NCI-H2029 (cell line): ENCODE data around the gene QSOX1.

Experiments
- DNase-seq: peaks from one replicate; lab custom pipeline; 2025; lab: John Stamatoyannopoulos, UW

The QSOX1 gene

DNA sequence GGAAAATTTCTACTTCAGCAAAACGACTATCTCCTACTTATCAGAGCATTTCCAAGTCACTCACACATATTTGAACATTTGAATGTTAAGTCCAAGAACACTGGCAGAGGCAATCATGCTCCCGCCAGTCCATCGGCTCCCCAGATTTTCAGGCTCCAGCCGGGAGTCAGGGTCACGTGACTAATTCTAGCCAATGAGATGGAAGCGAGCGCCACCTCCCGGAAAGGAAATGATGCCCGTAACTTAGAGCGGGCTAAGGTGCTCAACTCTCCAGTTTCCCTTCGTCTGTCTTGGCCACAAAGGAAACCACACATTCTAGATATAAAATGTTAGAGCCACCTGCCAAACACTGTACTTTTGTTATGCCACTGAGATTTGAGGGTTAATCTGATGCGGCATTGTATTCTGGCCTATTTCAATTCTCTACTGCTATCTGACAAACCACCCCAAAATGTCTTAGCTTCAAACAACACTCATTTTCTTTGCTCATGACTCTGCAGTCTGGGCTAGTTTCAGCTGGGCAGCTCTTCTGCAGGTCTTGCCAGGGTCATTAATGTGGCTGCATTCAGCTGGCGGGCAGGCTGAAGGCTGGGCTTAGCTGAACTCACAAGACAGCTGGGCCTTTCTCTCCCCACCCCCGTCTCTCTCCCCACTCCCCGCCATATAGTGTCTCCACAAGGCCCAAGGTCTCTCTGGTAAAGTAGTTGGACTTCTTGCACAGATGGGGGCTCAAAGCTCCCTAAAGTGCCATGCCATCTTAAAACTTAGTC lies 58.9 kb downstream of the QSOX1 start:
- no peak for DNase-seq

GRCh38 chr1:180215856-180216625 lies 61.4 kb downstream of the QSOX1 start:
- no peak for DNase-seq

DNA sequence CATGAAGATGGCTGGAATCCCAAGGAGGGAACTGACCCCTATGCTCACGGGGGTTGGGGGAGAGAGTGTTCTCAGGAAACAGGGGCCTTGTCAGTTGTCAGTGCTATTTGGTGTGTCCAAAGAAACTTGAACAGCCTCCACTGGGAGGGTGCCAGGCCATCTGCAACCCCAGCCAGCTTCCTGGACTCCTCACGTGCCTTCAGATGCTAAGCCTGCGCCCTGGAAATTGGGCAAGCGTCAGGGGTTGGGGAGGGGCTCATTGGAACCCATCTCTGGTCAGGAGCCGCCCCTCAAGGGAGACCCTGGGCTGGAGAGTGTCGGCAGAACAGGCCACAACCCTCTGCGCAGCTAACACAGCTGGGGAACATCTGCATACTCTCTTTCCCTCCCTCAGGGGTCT lies 62.3 kb downstream of the QSOX1 start:
- DNase-seq: no peak

GRCh38 chr1:180218806-180219765 lies 64.4 kb downstream of the QSOX1 start:
- DNase-seq: no peak

DNA sequence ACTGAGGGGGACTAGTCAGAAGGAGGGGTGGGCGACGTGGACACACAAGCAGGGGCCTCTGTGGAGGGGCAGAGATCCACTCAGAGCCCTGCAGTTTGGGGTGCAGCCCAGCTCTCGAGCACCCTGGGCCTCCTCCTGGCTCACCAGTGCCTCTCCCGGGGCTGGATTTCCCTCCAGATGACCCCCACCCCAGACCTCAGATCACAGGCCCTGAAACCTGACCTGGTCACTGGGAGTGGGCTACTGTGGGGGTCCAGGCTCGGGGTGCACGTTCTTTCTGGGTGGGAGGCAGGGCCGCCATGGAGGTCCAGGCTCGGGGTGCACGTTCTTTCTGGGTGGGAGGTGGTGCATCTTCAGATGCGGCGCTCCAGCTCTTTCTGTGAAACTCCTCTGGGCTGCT lies 65.1 kb downstream of the QSOX1 start:
- DNase-seq: no peak

DNA sequence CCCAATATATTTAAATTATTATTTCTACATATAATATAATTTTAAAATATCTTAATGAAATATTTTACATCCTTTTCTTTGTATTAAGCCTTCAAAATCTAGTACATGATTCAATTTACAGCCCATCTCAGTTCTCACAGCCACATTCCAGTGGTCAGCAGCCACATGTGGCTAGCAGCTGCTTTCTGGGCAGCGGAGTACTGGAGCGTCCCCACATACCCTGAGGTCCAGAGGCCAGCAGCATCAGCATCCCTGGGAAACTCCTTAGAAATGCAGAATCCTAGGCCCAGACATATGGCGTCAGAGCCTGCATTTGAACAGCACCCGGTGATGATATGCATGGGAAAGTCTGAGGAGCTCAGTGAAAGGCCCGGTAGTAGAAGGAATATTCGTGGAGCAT lies 66.8 kb downstream of the QSOX1 start:
- DNase-seq: no peak

DNA sequence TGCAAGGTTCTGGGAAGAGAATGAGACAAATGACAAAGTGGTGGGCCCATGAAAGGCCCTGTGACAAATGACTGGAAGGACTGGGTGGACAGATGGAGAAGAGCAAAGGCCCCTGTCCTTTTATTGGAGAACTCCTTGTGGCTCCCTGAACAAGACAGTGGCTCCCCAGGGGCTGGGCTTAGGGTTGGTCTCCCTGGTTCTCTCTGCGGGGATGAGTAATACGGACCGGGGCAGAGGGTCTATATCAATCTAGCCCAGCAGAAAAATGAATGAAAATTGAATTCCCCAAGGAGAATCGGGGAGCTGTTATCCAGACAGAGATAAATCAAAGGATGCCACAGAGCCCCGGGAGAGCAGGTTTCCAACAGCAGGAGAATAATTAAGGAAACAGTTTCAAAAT lies 70.2 kb downstream of the QSOX1 start:
- DNase-seq: no peak

- no peak for DNase-seq
Measured at GRCh38 chr1:180225403-180225802, 70.7 kb downstream of the QSOX1 start.

DNA sequence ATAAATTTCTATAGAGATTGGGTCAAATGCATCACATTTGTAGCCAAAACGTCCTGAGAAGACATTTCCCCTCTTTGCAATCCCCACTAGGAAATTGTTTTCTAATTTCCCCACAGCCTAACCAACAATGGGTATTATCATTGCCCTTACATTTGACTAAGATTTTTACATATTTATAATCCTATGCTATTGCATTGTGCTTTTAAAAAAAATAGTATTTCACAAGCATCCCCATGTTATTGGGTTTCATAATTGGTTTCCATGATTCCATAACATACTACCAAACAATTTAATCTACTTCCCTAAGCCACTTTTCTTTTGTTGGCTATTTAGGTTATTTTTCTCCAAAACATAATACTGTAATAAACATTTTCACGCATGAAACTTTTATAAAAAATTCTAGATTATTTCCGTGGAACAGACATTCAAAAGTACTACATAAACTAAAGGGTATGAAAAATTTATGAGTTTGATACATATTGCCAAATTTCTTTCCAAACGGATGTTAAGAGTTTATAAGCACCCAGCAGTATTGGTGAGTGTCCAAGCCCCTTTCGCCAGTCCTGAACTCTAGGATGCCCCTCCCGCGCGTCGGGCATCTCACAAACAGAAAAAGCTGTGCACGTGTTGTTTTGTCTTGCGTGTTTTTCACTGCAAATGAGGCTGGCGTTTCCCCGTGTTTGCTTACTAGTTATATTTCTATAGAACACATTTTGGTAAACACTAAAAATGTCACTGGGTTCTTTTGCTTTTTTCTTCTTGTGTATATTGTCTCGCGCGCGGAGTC lies 73.4 kb downstream of the QSOX1 start:
- DNase-seq: no peak

GRCh38 chr1:180228648-180229482 lies 74.2 kb downstream of the QSOX1 start:
- no peak for DNase-seq

DNA sequence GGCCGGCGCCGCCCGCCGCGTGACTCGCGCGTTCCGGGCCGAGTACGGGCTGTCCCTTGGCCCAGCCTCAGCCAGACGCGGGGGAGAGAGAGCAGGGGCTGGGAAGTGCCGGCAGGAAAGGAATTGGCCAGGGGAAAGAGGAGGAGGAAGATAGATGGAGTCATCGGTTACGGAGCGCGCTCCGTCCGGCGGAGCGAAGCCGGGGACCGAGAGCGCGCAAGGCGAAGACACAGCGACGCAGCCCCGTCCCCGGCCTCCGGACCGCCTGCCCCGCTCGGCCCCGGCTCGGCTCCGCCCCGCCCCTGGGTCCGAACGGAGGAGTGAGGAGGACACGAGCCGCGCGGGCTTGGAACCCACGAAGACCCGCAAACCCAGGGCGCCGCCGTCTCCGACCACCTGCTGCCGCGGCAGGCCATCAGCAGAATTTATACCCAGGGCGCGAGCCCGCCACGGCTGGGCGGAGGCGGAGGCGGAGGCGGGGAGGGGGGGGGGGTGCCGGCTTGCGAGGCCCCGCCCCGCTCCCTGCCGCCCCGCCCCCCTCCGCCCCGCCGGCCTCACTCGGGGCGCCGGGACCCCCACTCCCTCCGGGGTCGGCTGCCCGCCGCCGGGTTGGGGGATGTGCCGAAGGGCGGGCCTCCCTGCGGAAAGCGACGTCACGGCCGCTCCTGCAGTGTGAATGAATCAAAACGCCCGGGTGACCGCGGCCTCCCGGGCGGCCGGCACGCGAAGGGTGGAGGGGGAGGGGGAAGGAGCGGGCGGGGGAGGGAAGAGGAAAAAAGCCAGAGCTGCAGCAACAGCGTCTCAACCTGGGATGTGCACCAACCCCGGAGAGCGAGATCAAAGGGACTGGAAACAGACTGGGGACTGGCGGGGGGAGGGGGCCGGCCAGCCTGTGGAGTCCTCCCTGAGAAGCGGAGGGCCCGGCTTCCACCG lies 75.1 kb downstream of the QSOX1 start, which contains the start of gene LHX4:
LHX4 (plus strand) TSS at position 782 of the 933 bp plus-strand sequence. CDS start 266 bp downstream, outside the sequence.
- DNase-seq: no peak

- no peak for DNase-seq
Measured at GRCh38 chr1:180230416-180230790, 75.7 kb downstream of the QSOX1 start.

- no peak for DNase-seq
Measured at GRCh38 chr1:180230791-180231505, 76.3 kb downstream of the QSOX1 start.

DNA sequence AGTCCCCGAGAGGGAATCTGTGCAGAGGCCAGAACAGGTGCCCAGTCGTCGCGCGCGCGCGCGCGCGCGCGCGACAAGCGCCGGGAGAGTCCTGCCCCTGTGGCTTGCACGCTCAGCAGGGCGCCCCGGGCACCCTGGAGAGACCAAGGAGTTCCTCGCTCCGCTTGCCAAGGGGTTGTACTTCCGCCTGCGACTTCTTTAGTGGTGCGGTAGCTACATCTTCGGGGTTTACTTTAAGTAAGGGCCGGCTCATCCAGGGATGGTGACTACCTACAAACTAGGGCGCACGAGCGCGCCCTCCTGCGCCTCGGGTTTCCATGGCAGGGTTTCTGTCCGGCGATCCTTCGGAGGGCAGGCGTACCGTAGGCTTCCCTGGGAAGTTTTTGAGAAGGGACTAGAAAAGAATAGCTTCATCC lies 76.8 kb downstream of the QSOX1 start:
- DNase-seq: no peak

DNA sequence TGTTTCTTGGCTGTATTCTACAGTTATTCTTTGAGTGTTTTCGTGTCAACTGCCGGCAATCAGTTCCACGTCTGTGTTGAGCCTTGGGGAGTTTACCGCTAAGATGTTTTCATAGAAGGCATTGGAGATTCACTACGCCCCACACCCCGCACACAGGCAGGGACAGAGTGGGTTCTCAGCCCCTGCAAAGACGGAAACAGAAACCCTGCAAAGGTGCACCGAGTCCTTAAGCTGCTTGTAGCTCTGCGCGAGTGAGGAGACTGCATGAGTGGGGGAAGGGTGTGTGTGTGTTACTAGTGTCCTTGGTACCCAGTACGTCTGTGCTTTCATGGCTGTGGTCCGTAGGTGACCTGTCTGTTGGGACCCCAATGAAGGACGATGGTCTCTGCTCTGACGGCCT lies 77.3 kb downstream of the QSOX1 start:
- DNase-seq: no peak

GRCh38 chr1:180232521-180233043 lies 77.9 kb downstream of the QSOX1 start:
- DNase-seq: no peak

- DNase-seq: no peak
Measured at GRCh38 chr1:180233191-180234011, 78.7 kb downstream of the QSOX1 start.
